Colonic mucosa (tissue), 4 donors: Measurements from ENCODE around the gene DNAH5. TPM values are rescaled to one million over a fixed set of nuclear protein-coding genes. Genes with fewer than 3 reads are reported as not detected.
"Not testable (repeated sequence)": the region's sequence is repeated elsewhere in the genome, so short reads cannot be mapped to it uniquely, and the experiment has no call there.

Experiments
- DNase-seq: peaks from one replicate; pipeline ENCODE4 v3.0.0-alpha.2; 2020
- H3K27ac ChIP-seq: fragments of 200-600 bp; one replicate; pipeline ENCODE4 v1.8.0; 2021
- H3K27me3 ChIP-seq: fragments of 200-600 bp; one replicate; pipeline ENCODE4 v1.8.0; 2021
- H3K36me3 ChIP-seq: fragments of 200-600 bp; one replicate; pipeline ENCODE4 v1.8.0; 2021
- H3K4me1 ChIP-seq: fragments of 200-600 bp; one replicate; pipeline ENCODE4 v1.8.0; 2021; ENCODE audit warnings: mild to moderate bottlenecking
- H3K4me3 ChIP-seq: fragments of 200-600 bp; one replicate; pipeline ENCODE4 v1.8.0; 2021
- H3K9ac ChIP-seq, 2 donors: one replicate each; pipeline ENCODE4 v1.7.0; 2013; ENCODE audit warnings: control low read depth in 2 of 2, low read depth in 2 of 2, low read length in 2 of 2
- H3K9me3 ChIP-seq: fragments of 200-600 bp; one replicate; pipeline ENCODE4 v1.8.0; 2021
- CTCF ChIP-seq: fragments of 200-600 bp; IDR thresholded peaks from one replicate; pipeline ENCODE4 v1.8.0; 2022; ENCODE audit warnings: antibody characterized with exemption, mild to moderate bottlenecking
- intact Hi-C: fragments of 100-400 bp; cut with DNase I; formaldehyde crosslinking; loops from one replicate; pipeline ENCODE4 v1.14.1; 2022
- total RNA-seq, 2 donors: library from RNA; stranded (reverse); fragmentation: NEBNext Ultra II Directional in 1 of 2; extraction: Animal tissue kit (Norgen Biotek cat#: 25700) in 1 of 2; gene quantifications; one replicate each; pipeline ENCODE4 v1.2.1, GENCODE V29; 2021
- donor health status: healthy.
- donor health status: DM: no; HTN: no; CAD: no.
- donor health status: DM: no; HTN: no; CAD: no.

DNAH5 gene
- total RNA-seq, 2 donors from 2014 or later = 0.05 to 0.11 TPM

- no peaks in the 10 kb centered on the region for H3K36me3 ChIP-seq
- intact Hi-C loops = loop anchor here (10.0 kb wide), 4 partner anchors 115 to 655 kb away; no protein-coding TSS in a partner anchor
- DNase-seq = no peak
Observed at GRCh38 chr5:13989832-13990231, 45.3 kb upstream of the DNAH5 start.

GRCh38 chr5:13987843-13988464 is 43.5 kb upstream of the DNAH5 start:
- Histone ChIP-seq H3K4me1 (no peaks in the 10 kb centered on the region), H3K9ac (no peak overlapping the region), H3K36me3 (no peaks in the 10 kb centered on the region), H3K27ac (no peak overlapping the region), H3K9me3 (no peaks in the 10 kb centered on the region), H3K27me3 (no peaks in the 10 kb centered on the region), H3K4me3 (no peak overlapping the region)
- intact Hi-C loops = loop anchor here (10.0 kb wide), 2 partner anchors 377 to 657 kb away; no protein-coding TSS in a partner anchor
- peak; percentile 42 for DNase-seq
- peak; percentile 85 for TF ChIP-seq CTCF

More at GRCh38 chr5:13989832-13990231, 45.3 kb upstream of the DNAH5 start:
- Histone ChIP-seq H3K4me3 (no peak overlapping the region), H3K27ac (no peak overlapping the region), H3K9me3 (no peaks in the 10 kb centered on the region), H3K9ac (no peak overlapping the region), H3K27me3 (no peaks in the 10 kb centered on the region), H3K4me1 (no peaks in the 10 kb centered on the region)
- no peak for TF ChIP-seq CTCF

GRCh38 chr5:13985731-13986418 is 41.4 kb upstream of the DNAH5 start:
- no peak for DNase-seq
- TF ChIP-seq CTCF = no peak

GRCh38 chr5:13984888-13985287 is 40.4 kb upstream of the DNAH5 start:
- H3K36me3 ChIP-seq, H3K27me3 ChIP-seq, H3K4me3 ChIP-seq, H3K27ac ChIP-seq, H3K4me1 ChIP-seq, H3K9ac ChIP-seq, H3K9me3 ChIP-seq, DNase-seq: not testable (repeated sequence)
- intact Hi-C loops = loop anchor here (10.0 kb wide), 2 partner anchors 380 to 660 kb away; no protein-coding TSS in a partner anchor

More at GRCh38 chr5:13985731-13986418, 41.4 kb upstream of the DNAH5 start:
- Histone ChIP-seq H3K27me3 (no peaks in the 10 kb centered on the region), H3K27ac (no peak overlapping the region), H3K9me3 (no peaks in the 10 kb centered on the region), H3K9ac (no peak overlapping the region), H3K36me3 (no peaks in the 10 kb centered on the region), H3K4me3 (no peak overlapping the region), H3K4me1 (no peaks in the 10 kb centered on the region)
- intact Hi-C loops = loop anchor here (10.0 kb wide), 2 partner anchors 379 to 659 kb away; no protein-coding TSS in a partner anchor

- intact Hi-C loops = no loop called here
- H3K27me3 ChIP-seq = no peaks in the 10 kb centered on the region
- no peak for TF ChIP-seq CTCF
- H3K9ac ChIP-seq = no peak overlapping the region
- H3K27ac ChIP-seq = no peak overlapping the region
- H3K36me3 ChIP-seq = no peaks in the 10 kb centered on the region
- no peaks in the 10 kb centered on the region for H3K9me3 ChIP-seq
- no peaks in the 10 kb centered on the region for H3K4me1 ChIP-seq
- no peak overlapping the region for H3K4me3 ChIP-seq
- no peak for DNase-seq
Observed at GRCh38 chr5:13976867-13977830, 32.7 kb upstream of the DNAH5 start.
